Endothelial cell of umbilical vein (primary cell): Measurements from ENCODE around the gene KCNJ3.

Experiments
- EZH2 ChIP-seq: IDR thresholded peaks from 2 replicates; pipeline ENCODE4 v1.6.1; 2012; ENCODE audit warnings: borderline replicate concordance, low read depth, mild to moderate bottlenecking, moderate library complexity, low read length, inconsistent platforms; ENCODE audit not compliant: severe bottlenecking
- JUN ChIP-seq: IDR thresholded peaks from 2 replicates; pipeline ENCODE4 v1.6.1; 2011; ENCODE audit warnings: borderline replicate concordance, low read depth; ENCODE audit not compliant: insufficient read length, insufficient read depth
- MYC ChIP-seq: IDR thresholded peaks from one replicate; pipeline ENCODE4 v1.6.1; 2011; ENCODE audit warnings: mild to moderate bottlenecking, low read depth, low read length
- POLR2A ChIP-seq: IDR thresholded peaks from 2 replicates; pipeline ENCODE4 v1.6.1; 2012; ENCODE audit warnings: low read depth, mild to moderate bottlenecking, control low read depth, low read length
- POLR2AphosphoS5 ChIP-seq: IDR thresholded peaks from 2 replicates; pipeline ENCODE4 v1.6.1; 2012; ENCODE audit warnings: low read depth, mild to moderate bottlenecking, control low read depth, low read length, moderate library complexity; ENCODE audit not compliant: insufficient read depth
- TF ChIP-seq, protein P1 (sequence below), 2 donors: IDR thresholded peaks; 1 replicate in 1 of 2; 2 replicates in 1 of 2; pipeline ENCODE4 v1.5.1; 2011; ENCODE audit warnings: low read length in 2 of 2, mild to moderate bottlenecking in 2 of 2, moderate library complexity in 2 of 2, control low read depth in 1 of 2, inconsistent platforms in 1 of 2, low read depth in 1 of 2; ENCODE audit not compliant: insufficient read depth in 1 of 2; ENCODE audit errors: extremely low read depth in 1 of 2

DNA sequence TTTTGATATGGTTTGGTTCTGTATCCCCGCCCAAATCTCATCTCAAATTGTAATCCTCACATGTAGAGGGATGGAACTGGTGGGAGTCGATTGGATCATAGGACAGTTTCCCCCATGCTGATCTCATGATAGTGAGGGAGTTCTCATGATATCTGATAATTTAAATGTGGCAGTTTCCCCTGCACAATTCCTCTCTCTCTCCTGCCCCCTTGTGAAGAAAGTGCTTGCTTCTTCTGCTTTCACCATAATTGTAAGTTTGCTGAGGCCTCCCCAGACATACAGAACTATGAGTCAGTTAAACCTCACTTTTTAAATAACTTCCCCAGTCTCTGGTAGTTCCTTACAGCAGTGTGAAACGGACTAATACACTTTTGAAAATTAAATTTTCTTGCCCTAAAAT, 12.3 kb upstream of the KCNJ3 start:
- TF ChIP-seq, protein P1, sequence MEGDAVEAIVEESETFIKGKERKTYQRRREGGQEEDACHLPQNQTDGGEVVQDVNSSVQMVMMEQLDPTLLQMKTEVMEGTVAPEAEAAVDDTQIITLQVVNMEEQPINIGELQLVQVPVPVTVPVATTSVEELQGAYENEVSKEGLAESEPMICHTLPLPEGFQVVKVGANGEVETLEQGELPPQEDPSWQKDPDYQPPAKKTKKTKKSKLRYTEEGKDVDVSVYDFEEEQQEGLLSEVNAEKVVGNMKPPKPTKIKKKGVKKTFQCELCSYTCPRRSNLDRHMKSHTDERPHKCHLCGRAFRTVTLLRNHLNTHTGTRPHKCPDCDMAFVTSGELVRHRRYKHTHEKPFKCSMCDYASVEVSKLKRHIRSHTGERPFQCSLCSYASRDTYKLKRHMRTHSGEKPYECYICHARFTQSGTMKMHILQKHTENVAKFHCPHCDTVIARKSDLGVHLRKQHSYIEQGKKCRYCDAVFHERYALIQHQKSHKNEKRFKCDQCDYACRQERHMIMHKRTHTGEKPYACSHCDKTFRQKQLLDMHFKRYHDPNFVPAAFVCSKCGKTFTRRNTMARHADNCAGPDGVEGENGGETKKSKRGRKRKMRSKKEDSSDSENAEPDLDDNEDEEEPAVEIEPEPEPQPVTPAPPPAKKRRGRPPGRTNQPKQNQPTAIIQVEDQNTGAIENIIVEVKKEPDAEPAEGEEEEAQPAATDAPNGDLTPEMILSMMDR (IDR thresholded peaks at IDR 0.05; ENCODE audit: extremely low read depth in 1 of 2, insufficient read depth in 1 of 2, low read depth in 1 of 2, low read length in 2 of 2) = no peak
- TF ChIP-seq POLR2A (no peak), JUN (no peak), POLR2AphosphoS5 (no peak), MYC (no peak), EZH2 (no peak)
